RWPE2 (cell line): Measurements from ENCODE around the gene MIOX.

Source experiments
- ATAC-seq: fragments of 200-7000 bp; cut with Tn5 transposase; 3 replicates; pipeline ENCODE4 v1.9.1; 2021; ENCODE audit warnings: low read depth
- DNase-seq: peaks from one replicate; pipeline ENCODE4 v3.0.0-alpha.2; 2020; ENCODE audit warnings: low spot score
- H3K27ac ChIP-seq: fragments of 450-650 bp; 2 replicates; pipeline ENCODE4 v1.5.1; 2017; ENCODE audit warnings: mild to moderate bottlenecking; ENCODE audit not compliant: poor library complexity, severe bottlenecking
- H3K27me3 ChIP-seq: fragments of 250-450 bp; sonication (Bioruptor Pico); 2 replicates; pipeline ENCODE4 v1.5.1; 2021; ENCODE audit warnings: mild to moderate bottlenecking, moderate library complexity; ENCODE audit not compliant: insufficient read depth, poor library complexity, severe bottlenecking
- H3K36me3 ChIP-seq: fragments of 250-450 bp; sonication (Bioruptor Pico); 2 replicates; pipeline ENCODE4 v1.5.1; 2020; ENCODE audit warnings: low read depth, mild to moderate bottlenecking, moderate library complexity
- H3K4me1 ChIP-seq: fragments of 250-450 bp; sonication (Bioruptor Pico); 2 replicates; pipeline ENCODE4 v1.5.1; 2021; ENCODE audit warnings: mild to moderate bottlenecking, moderate library complexity; ENCODE audit not compliant: insufficient read depth, poor library complexity, severe bottlenecking
- H3K4me3 ChIP-seq: fragments of 250-450 bp; sonication (Bioruptor Pico); 2 replicates; pipeline ENCODE4 v1.5.1; 2021; ENCODE audit warnings: mild to moderate bottlenecking, moderate library complexity; ENCODE audit not compliant: severe bottlenecking
- H3K9me3 ChIP-seq: fragments of 250-450 bp; sonication (Bioruptor Pico); 2 replicates; pipeline ENCODE4 v1.5.1; 2021; ENCODE audit warnings: mild to moderate bottlenecking, moderate library complexity; ENCODE audit not compliant: severe bottlenecking
- TF ChIP-seq, protein P1 (sequence below): fragments of 450-650 bp; IDR thresholded peaks from one replicate; pipeline ENCODE4 v1.5.1; 2017; ENCODE audit warnings: mild to moderate bottlenecking, moderate library complexity; ENCODE audit not compliant: poor library complexity, severe bottlenecking

Gene MIOX

DNA sequence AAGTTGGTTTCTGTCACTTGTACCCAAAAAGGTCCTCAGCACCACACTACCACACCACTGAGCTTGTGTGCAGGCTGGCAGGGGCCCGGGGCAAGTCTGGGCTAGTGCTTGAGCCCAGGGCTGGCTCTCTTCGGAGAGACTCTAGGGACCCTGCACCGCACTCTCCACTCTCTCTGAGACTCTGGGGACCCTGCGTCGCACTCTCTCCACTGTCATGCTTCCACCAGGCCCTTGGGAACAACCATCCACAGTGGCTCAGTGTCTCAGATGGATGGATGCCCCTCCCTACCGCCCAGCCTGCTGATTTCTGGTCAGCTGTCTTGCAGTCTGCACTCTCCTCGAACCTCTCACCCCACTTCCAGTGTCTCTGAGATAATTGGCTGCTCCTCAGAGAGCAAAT, 9.8 kb upstream of the MIOX start:
- no peak for DNase-seq
- Histone ChIP-seq H3K27me3 (peaks cover 6% of the 10 kb centered on the region), H3K4me3 (no peak overlapping the region), H3K27ac (no peak overlapping the region), H3K9me3 (no peaks in the 10 kb centered on the region), H3K36me3 (no peaks in the 10 kb centered on the region), H3K4me1 (peaks cover 15% of the 10 kb centered on the region)
- ATAC-seq, result 0 out of 3 replicates have a peak, but pooled peaks have one; percentile 3
- TF ChIP-seq, protein P1, sequence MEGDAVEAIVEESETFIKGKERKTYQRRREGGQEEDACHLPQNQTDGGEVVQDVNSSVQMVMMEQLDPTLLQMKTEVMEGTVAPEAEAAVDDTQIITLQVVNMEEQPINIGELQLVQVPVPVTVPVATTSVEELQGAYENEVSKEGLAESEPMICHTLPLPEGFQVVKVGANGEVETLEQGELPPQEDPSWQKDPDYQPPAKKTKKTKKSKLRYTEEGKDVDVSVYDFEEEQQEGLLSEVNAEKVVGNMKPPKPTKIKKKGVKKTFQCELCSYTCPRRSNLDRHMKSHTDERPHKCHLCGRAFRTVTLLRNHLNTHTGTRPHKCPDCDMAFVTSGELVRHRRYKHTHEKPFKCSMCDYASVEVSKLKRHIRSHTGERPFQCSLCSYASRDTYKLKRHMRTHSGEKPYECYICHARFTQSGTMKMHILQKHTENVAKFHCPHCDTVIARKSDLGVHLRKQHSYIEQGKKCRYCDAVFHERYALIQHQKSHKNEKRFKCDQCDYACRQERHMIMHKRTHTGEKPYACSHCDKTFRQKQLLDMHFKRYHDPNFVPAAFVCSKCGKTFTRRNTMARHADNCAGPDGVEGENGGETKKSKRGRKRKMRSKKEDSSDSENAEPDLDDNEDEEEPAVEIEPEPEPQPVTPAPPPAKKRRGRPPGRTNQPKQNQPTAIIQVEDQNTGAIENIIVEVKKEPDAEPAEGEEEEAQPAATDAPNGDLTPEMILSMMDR, result no peak

DNA sequence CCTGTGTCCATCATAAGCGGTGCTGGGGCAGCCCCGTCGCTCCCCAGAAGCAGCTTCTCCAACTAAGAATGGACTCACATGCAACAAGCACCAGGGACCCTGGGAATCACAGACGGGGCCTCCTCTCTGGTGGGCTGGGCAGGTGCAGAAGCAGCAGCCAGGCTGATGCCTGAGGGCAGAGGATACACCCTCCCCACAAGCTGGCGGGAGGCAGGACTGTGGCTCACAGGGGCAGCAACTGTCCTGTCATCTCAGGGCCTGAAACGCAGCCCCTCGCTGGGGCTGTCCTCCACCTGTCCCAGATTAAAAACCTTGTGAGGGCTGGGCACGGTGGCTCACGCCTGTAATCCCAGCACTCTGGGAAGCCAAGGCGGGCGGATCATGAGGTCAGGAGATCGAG, 8.7 kb upstream of the MIOX start:
- TF ChIP-seq, protein P1, result no peak
- Histone ChIP-seq H3K4me3 (no peak overlapping the region), H3K36me3 (no peaks in the 10 kb centered on the region), H3K27ac (no peak overlapping the region), H3K9me3 (no peaks in the 10 kb centered on the region), H3K27me3 (peaks cover 6% of the 10 kb centered on the region), H3K4me1 (peaks cover 15% of the 10 kb centered on the region)
- DNase-seq (no peak), ATAC-seq (no peak)

DNA sequence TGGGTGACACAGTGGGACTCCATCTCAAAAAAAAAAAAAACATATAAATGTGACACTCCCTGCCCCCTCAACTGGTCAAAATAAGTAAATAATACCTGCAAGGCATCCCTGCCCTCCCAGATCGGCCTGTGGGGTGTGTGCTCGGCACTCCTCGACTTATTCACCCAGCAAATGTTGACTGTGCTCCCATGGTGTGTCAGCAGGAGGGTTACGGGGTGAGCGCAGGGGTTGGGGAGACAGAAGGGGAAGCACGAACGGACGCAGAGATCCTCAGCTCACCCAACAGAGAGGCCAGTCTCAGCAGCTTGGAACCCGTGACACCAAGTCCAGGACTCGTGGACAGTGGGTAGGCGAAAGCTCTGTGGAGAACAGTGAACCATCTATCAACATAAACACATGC, 6.9 kb upstream of the MIOX start:
- no peak for ATAC-seq
- Histone ChIP-seq H3K27ac (no peak overlapping the region), H3K4me1 (peaks cover 9% of the 10 kb centered on the region), H3K36me3 (no peaks in the 10 kb centered on the region), H3K9me3 (no peaks in the 10 kb centered on the region), H3K4me3 (no peak overlapping the region), H3K27me3 (peaks cover 6% of the 10 kb centered on the region)
- DNase-seq, result no peak
- TF ChIP-seq, protein P1, result no peak

DNA sequence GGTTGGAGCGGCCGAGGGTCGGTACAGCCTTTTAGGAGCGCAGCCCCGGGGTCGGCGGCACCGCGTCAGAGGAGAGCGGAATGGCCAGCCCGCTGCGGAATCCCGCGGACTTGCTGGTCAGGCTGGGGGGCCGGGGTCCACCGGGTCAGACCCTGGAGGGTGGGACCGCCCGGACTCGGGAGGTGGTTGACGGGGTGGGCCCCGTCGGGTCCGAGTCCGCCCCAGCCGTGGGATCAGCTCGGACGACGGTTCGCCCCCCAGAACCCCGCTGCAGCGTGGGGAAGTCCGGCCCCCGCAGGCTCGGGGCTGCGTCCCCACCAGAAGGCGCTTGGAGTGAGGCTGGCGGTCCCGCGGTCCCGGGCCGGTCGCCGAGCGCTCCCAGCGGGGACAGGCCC, 5.6 kb upstream of the MIOX start:
- Histone ChIP-seq H3K27ac (no peak overlapping the region), H3K4me3 (peak overlapping the region; percentile 75), H3K36me3 (no peaks in the 10 kb centered on the region), H3K9me3 (no peaks in the 10 kb centered on the region), H3K4me1 (peaks cover 10% of the 10 kb centered on the region), H3K27me3 (peaks cover 6% of the 10 kb centered on the region)
- DNase-seq (no peak), ATAC-seq (no peak)
- TF ChIP-seq, protein P1, result no peak

DNA sequence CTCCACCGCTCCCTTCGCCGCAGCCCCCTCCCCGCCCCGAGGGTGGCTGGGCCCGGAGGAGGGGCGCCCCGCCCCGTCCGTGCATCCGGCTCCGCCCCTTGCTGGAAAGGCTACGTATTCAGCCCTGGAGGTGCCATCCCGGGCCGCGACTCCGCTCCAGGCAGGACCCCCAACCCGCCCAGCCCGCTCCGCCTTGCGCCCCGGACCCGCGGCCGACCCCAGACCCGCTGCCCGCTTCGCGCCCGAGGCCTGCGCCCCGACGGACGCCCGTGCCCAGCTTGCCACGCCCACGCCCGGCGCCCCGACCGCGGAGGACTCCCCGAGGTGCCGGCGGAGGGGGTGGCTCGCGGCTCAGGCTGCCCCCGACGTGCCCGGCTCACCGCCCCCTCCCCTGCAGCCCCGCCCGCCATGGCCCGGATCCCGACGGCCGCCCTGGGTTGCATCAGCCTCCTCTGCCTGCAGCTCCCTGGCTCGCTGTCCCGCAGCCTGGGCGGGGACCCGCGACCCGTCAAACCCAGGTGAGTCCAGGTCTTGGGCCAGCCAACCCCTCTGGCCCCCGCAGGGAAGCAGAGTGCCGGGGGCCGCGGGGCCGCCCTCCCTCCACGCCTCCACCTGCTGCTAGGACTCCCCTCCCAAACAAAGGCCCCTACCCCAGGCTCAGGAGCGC, 5.1 kb upstream of the MIOX start, which contains the start of gene ADM2:
TSS of gene ADM2 (plus strand) at position 104 of the 667 bp plus-strand sequence. CDS start at position 409, 305 bp downstream.
- no peak for DNase-seq
- Histone ChIP-seq H3K4me3 (peak within 1 kb of the TSS; percentile 75), H3K27ac (no peak within 1 kb of the TSS)

More for the DNA sequence above, 5.1 kb upstream of the MIOX start, which contains the start of gene ADM2:
- H3K27me3 ChIP-seq, result peaks cover 6% of the 10 kb centered on the region
- H3K9me3 ChIP-seq, result no peaks in the 10 kb centered on the region
- no peaks in the 10 kb centered on the region for H3K36me3 ChIP-seq
- peak; percentile 36; the same call in 2 of the 3 replicates for ATAC-seq
- H3K4me1 ChIP-seq, result peaks cover 9% of the 10 kb centered on the region
- TF ChIP-seq, protein P1, result no peak
